ENCODE data around the gene CABP7.
"Not testable (repeated sequence)": the region's sequence is repeated elsewhere in the genome, so short reads cannot be mapped to it uniquely, and the experiment has no call there.

The CABP7 gene

GRCh38 chr22:29748248-29748893, 28.6 kb downstream of the CABP7 start:
- no peak for DNase-seq (ENCODE audit: low read depth)

GRCh38 chr22:29750029-29750428, 30.2 kb downstream of the CABP7 start:
- DNase-seq (ENCODE audit: low read depth) = no peak

- DNase-seq (ENCODE audit: low read depth) = no peak
Observed at GRCh38 chr22:29750559-29751538, 31.0 kb downstream of the CABP7 start.

GRCh38 chr22:29751669-29752068, 31.9 kb downstream of the CABP7 start:
- DNase-seq (ENCODE audit: low read depth) = no peak

- DNase-seq (ENCODE audit: low read depth) = no peak
Observed at GRCh38 chr22:29753808-29754657, 34.2 kb downstream of the CABP7 start.

GRCh38 chr22:29754658-29755395, 35.0 kb downstream of the CABP7 start:
- not testable (repeated sequence) for DNase-seq (ENCODE audit: low read depth)

- no peak for DNase-seq (ENCODE audit: low read depth)
Observed at GRCh38 chr22:29755889-29756288, 36.1 kb downstream of the CABP7 start.

GRCh38 chr22:29756341-29756740, 36.5 kb downstream of the CABP7 start:
- DNase-seq (ENCODE audit: low read depth) = no peak

- no peak for DNase-seq (ENCODE audit: low read depth)
Observed at GRCh38 chr22:29757096-29757495, 37.3 kb downstream of the CABP7 start.

- DNase-seq (ENCODE audit: low read depth) = no peak
Observed at GRCh38 chr22:29758068-29758622, 38.3 kb downstream of the CABP7 start.

GRCh38 chr22:29758959-29759358, 39.2 kb downstream of the CABP7 start:
- DNase-seq (ENCODE audit: low read depth) = no peak

- no peak for DNase-seq (ENCODE audit: low read depth)
Observed at GRCh38 chr22:29762263-29762662, 42.5 kb downstream of the CABP7 start.

- no peak for DNase-seq (ENCODE audit: low read depth)
Observed at GRCh38 chr22:29765905-29766631, 46.3 kb downstream of the CABP7 start.

- DNase-seq (ENCODE audit: low read depth) = peak; percentile 93
Observed at GRCh38 chr22:29766632-29767170, 46.9 kb downstream of the CABP7 start, which contains the start of gene ZMAT5. Gene ZMAT5 (minus strand): TSS chr22:29767007. CDS start chr22:29748544, 18,463 bp downstream.

- peak; percentile 82 for DNase-seq (ENCODE audit: low read depth)
Observed at GRCh38 chr22:29767171-29768051, 47.6 kb downstream of the CABP7 start, which contains the start of gene UQCR10. Gene UQCR10 (plus strand): TSS chr22:29767369. CDS start chr22:29767399, 30 bp downstream.

- DNase-seq (ENCODE audit: low read depth) = no peak
Observed at GRCh38 chr22:29768052-29768693, 48.4 kb downstream of the CABP7 start.

- DNase-seq (ENCODE audit: low read depth) = no peak
Observed at GRCh38 chr22:29769723-29770321, 50.0 kb downstream of the CABP7 start.

- peak; percentile 69 for DNase-seq (ENCODE audit: low read depth)
Observed at GRCh38 chr22:29772170-29772641, 52.4 kb downstream of the CABP7 start.
